Thyroid gland (tissue), 4 donors: Measurements from ENCODE around the gene DSCAM.

Experiments used
- POLR2A ChIP-seq, 2 donors: fragments of 450-650 bp; IDR thresholded peaks; one replicate each; pipeline ENCODE4 v1.6.1; 2017; ENCODE audit warnings: antibody characterized with exemption in 2 of 2, mild to moderate bottlenecking in 2 of 2, moderate library complexity in 1 of 2
- TF ChIP-seq, protein P1 (sequence below), 6 experiments: fragments of 200-600 bp in 3 of 6; fragments of 450-650 bp in 3 of 6; sonication (generic) in 3 of 6; IDR thresholded peaks; one replicate each; pipeline ENCODE4 v1.5.1; 2016 to 2019; ENCODE audit warnings: antibody characterized with exemption in 6 of 6, mild to moderate bottlenecking in 2 of 6, inconsistent platforms in 1 of 6, moderate library complexity in 1 of 6

DNA sequence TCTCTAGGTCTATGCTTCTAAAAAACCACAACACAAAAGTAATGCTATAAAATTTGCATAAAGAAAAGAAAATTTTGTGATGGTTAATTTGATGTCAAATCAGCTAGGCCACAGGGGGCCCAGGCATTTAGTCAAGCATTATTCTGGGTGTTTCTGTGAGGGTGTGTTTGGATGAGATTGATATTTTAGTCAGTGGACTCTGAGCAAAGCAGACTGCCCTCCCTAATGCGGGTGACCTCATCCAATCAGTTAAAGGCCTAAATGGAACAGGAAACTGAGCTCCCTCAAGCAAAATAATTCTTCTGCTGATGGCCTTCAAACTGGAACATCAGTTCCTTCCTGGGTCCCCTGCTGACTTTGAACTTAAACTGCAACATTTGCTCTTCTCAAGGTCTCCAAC, 358.0 kb downstream of the DSCAM start:
- TF ChIP-seq POLR2A (IDR thresholded peaks at IDR 0.05), result no peak
- TF ChIP-seq, protein P1, sequence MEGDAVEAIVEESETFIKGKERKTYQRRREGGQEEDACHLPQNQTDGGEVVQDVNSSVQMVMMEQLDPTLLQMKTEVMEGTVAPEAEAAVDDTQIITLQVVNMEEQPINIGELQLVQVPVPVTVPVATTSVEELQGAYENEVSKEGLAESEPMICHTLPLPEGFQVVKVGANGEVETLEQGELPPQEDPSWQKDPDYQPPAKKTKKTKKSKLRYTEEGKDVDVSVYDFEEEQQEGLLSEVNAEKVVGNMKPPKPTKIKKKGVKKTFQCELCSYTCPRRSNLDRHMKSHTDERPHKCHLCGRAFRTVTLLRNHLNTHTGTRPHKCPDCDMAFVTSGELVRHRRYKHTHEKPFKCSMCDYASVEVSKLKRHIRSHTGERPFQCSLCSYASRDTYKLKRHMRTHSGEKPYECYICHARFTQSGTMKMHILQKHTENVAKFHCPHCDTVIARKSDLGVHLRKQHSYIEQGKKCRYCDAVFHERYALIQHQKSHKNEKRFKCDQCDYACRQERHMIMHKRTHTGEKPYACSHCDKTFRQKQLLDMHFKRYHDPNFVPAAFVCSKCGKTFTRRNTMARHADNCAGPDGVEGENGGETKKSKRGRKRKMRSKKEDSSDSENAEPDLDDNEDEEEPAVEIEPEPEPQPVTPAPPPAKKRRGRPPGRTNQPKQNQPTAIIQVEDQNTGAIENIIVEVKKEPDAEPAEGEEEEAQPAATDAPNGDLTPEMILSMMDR (IDR thresholded peaks at IDR 0.05), result no peak
